COLO829 (cell line): ENCODE data around the gene LAMC2.

Experiments used
- DNase-seq: peaks from one replicate; pipeline ENCODE4 v3.0.0; 2012; ENCODE audit warnings: low spot score

Gene LAMC2

GRCh38 chr1:183168308-183168707 lies 17.8 kb upstream of the LAMC2 start:
- no peak for DNase-seq

DNA sequence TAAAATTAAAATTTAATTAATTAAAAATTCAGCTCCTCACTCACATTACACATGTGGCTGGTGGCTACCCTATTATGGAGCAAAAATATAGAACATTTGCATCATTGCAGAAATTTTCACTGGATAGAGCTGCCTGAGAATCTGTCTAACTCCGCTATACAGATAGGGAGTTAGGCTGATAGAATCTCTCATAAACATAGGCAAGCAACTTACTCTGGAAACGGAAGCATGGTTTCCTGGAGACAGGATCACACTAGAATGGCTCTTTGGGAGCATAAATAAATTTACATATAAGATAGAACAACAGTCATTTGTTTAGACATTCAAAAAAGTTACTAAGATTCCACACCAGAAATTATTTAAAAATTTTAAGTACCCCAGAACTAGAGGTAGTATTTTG lies 12.2 kb upstream of the LAMC2 start:
- no peak for DNase-seq

DNA sequence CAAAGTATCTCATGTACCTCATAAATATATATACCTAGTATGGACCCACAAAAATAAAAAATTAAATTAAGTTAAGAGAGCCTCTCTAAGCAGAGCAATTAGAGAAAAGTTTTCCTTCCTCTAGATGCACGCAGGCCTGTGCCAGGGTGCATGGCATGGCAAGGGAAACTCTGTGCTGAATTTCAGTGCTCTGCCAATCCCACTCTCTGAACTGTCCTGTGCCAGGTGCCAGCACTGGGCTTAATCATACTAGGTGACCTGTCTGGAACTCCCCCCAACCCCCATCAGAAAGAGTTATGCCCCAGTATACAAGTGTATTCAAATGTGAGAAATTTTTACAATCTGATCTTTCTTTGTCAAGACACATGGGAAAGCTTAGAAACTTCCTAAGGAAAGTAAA lies 10.4 kb upstream of the LAMC2 start:
- no peak for DNase-seq

DNA sequence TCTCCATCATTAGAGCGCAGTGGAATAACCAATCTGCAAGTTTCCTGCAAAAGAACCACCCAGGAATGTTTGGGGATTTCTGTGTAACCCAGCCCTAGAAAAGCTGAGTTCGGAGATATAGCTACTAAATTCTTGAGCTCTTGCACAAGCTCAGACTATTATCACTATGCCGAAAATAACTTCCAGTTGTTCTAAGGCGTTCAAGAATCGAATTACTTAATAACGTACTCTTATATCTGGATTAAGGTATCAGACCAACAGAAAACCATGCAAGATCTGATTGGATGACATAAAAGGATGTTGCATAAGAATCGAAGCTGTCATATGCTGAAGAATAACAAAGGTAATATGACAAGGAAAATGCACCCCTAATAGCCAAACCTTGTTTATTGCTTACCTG lies 7.5 kb upstream of the LAMC2 start:
- no peak for DNase-seq

- no peak for DNase-seq
Measured at GRCh38 chr1:183179033-183179432, 7.0 kb upstream of the LAMC2 start.

GRCh38 chr1:183180218-183180617 lies 5.8 kb upstream of the LAMC2 start:
- peak; percentile 65 for DNase-seq

DNA sequence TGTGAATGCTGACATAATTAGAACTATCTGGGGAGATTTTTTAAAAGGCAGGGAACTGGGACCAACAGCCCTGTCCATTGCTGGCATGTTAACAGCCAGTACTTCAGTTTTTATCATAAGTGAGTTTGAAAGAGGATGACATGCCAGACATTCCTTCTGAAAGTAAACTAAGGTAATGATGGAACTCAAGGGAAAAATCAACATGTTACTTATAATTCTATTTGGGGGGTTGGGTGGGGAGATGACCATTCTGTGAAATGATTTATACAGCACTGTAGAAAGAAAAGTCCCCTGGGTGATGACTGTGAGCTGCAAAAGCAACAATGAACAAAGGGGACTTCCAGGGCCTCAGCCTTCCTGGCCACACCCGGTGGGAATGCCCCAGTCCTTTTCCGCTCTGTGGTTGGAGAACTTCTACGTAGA lies 5.4 kb upstream of the LAMC2 start:
- peak; percentile 95 for DNase-seq

DNA sequence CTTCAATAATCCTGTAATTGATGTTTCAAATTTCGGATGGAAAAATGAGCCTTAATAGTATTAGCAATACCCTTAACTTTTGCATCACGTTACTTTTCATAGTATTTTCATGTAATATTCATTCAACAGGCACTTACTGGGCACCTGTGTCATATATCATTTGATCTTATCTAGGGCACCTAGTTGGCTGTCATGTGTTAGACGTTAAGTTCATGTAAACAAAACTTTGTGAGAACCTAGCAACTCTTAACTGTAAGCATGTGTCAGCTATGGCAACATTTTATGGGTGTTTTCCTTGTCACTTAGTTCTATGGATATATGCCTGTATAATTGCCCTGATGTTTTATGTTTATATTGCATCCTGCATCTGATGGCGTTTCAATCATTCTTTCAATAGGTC lies 777 bp downstream of the LAMC2 start:
- DNase-seq: no peak

DNA sequence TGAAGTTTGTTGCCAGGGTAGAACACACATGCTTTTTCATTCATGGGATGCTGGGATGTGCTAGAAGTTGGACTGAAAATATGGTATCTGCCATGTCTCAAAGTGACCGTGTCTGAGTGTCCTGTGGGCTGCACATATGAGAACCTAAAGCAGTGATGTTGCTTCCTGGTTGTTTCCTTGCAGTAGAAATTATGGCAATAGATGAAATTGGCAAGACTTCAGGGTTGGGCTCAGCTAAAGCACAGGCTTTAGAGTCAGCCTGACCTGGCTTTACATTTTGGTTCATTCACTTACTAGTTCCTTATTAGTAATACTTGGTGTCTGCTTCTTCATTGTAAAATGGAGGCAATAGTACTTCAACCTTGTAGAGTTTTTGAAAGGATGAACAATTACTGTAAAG lies 2.2 kb downstream of the LAMC2 start:
- no peak for DNase-seq

DNA sequence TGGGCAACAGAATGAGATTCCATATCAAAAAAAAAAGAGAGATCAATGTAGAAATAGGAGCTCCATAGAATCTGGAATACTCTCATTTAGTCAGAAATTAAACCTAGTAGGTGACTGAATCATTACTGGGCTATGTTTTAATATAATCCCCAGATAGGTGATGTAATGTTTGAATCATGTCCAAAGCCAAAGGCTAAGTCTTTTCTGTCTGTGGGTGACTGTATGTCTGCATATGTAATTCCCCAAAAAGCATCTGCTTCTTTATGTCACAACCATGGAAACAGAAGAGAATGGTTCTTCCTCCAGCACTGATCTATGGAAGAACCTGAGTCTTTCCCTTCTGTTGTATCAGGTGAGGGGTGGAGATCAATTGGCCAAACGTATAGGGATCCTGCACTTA lies 5.8 kb downstream of the LAMC2 start:
- DNase-seq: no peak

DNA sequence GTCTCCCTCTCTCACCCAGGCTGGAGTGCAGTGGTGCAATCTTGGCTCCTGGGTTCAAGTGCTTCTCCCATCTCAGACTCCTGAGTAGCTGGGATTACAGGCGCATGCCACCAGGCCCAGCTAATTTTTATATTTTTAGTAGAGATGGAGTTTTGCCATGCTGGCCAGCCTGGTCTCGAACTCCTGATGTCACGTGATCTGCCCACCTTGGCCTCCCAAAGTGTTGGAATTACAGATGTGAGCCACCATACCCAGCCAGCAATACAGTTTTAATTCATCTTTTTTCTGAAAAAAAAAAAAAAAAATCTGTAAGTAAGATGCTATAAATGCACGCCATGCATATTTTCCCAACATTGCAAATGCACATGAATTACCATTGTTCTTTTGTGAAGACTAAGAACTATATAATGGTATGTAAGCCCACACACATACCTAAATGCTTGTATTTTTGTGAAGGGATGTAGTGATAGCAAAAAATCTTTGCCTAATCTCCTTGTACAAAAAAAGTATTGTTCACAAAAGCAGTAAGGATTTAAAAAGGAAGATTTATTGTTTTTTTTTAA lies 8.0 kb downstream of the LAMC2 start:
- no peak for DNase-seq

DNA sequence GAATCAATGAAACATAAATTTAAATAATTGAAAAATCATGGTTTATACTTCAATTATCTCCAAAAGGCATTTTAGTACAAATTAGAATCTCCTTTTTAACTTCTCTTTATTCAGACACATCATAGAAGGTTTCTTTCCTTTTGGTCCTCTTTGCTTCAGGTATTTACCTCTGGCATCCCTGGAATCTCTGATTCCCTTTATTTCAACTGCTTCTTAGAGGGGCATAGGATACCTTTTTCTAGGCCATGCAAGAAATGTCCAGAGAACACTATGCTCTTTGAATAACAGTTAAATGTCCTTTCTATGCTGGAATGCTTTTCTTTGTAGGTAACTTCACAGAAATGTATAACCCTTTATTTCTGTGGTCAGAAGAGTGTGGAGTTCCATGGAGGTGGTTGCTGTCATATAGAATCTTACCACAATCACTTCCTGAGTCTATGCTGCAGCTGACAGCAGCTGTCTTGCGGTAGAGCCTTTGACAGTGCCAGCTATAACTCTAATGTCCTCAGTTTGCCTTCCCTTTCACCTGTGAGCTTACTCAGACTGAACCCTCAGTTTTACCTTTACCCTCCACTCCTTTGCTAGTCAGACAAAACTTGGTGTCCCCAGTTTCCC lies 8.6 kb downstream of the LAMC2 start:
- DNase-seq: no peak

- peak; percentile 22 for DNase-seq
Measured at GRCh38 chr1:183195142-183195574, 9.1 kb downstream of the LAMC2 start.

- DNase-seq: no peak
Measured at GRCh38 chr1:183197762-183198161, 11.7 kb downstream of the LAMC2 start.

DNA sequence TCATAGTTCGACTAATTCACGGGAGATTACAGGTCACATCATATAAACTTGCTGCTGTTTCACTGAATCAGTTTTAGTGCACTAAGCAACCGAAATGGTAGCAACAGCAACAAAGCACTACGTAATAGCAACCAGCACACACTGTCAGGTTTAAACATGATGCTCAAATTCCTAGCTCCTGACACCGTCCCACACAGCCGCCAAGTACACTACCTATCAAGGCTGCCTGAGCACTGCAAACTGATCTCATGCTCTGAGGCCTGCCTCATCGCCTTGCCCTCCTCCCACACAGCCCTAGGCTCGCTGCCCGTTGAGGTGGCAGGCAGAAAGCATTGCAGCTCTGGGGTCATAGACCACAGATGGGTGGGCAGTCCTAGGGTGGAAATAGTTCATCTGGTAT lies 12.4 kb downstream of the LAMC2 start:
- DNase-seq: no peak

DNA sequence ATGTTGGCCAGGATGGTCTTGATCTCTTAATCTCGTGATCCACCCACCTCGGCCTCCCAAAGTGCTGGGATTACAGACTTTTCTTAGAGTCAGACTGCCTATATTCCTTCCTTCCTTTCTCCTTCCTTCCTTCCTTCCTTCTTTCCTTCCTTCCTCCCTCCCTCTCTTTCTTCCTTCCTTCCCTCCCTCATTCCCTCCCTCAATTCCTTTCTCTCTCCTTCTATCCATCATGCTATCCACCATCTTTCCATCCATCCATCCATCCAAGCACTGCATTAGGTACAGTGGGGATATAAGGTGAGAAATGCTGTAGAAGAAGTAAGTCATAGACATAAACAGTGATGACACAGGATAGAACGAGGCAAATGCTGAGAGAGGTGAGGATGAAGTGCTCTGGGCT lies 13.2 kb downstream of the LAMC2 start:
- no peak for DNase-seq

DNA sequence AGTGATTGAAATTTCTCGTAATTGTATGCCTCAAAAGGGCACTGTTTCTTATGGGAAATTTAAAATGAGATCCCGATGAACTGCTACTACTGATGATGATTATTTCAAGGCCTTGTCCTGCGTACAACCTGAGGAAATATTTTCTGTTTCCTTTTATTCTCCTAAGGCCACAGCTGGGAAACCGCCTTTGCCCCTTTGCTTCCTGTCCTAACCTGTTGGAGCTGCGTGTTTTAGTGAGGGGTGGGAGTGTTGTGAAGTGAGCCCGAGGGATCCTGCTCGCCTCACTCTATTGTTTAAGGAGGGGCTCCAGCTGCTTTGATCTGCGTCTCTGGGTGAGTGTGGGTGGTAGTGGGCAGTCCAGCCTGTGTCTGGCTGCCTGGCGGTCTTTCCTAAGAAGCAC lies 14.4 kb downstream of the LAMC2 start:
- no peak for DNase-seq

DNA sequence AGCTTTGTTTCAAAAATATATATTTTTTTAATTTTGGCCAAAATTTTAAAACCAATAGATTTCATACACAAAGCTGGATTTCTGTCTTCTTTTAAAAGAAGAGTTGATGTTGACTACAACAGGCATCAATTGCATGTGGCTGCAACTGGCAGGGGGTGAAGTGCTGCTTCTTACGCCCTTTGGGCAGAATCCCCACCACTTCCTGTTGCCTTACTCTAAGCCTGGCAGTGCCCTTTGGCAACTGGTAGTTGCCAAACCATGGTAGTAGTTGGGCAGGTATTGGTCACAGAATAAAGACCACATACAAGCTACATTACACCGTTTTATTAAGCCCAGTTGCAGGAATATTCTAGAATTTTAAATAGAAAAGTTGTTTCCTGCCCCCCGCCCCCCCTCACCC lies 17.0 kb downstream of the LAMC2 start:
- DNase-seq: no peak

DNA sequence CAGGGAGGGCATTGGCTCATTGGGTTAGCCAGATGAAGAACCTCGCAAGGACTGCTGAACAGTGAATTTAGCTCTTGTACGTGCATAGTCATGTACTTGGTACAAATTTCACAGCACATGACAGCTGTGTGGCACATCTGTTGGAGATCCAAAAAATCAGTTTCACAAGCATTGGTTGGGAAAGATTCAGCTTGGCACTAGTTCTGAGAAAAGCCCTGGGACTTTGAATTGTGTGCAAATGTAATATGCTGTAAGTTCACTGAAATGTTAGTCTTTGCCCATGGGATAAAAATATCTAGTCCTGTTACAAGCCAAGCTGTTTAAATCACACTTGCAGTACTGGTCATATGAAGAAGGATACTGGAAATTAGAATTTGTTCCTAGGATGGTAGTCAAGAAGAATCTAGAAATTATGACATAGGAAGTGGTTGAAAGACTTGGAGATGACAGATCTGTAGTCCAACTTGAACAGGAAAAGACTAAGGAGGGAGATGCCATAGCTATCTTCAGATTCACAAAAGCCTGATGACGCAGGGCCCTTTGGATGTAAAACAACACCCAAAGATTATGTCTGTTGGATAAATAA lies 19.2 kb downstream of the LAMC2 start:
- DNase-seq: no peak

DNA sequence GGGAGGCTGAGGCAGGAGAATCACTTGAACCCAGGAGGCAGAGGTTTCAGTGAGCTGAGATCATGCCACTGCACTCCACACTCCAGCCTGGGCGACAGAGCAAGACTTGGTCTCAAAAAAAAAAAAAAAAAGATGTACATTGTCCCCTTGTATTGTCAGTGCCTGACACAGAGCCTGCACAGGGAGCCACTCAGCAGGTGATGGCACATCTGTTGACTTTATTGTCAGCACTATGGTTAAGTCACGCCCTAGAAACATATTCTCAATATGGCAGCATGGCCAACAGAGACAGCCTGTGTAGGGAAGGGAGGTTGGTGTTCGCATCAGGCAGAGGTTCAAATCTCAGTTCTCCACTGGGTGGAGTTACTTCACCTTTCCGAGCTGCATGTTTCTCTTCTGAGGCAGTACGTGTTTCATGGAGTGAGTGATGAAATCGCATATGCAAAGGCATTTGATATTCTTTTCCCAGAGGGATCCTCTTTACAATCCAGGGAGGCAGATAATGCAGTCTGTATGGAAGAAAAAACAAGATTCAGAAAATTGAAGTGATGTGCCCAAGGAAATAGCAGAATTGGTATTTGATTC lies 20.6 kb downstream of the LAMC2 start:
- no peak for DNase-seq

- DNase-seq: peak; percentile 92
Measured at GRCh38 chr1:183209533-183210158, 23.6 kb downstream of the LAMC2 start.

DNA sequence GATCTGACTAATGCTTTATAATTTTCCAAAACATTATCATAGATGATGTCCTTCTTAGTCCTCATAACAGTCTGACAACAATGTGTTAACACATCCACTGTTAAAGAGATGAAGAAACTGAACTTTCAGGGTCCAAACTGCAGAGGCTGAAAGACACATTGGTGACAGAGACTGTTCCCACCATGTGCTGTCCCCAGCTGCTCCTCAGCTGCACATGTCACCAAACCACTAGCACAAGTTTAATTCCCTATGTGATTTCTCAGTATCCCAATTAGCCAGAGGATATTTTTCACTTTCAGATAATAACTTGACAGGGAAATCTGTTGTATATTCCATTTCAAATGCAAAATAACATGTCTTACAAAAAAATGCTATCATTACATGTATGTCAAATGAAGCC lies 24.6 kb downstream of the LAMC2 start:
- no peak for DNase-seq

DNA sequence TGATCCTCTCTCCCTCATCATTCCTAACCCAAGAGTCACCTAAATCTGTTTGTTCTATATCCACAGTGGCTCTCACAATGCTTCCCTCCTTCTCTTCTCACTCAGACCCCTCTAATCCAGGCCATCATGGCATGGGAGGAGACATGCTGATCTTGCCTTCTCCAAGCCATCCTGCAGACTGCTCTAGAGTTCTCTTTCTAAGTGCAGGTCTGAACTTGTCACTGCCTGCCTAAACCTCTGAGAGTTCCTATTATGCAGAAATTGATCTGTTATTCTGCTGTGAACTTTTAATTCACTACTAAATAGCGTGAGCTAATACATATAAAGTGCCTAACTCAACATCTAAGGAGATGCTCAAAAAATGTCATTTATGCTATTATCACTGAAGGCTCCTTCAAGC lies 26.8 kb downstream of the LAMC2 start:
- no peak for DNase-seq
